NCI-H524 (cell line): ENCODE results near the gene EIF6.

ENCODE experiments used
- DNase-seq, 2 experiments: peaks; one replicate each; lab custom pipeline; 2025; lab: John Stamatoyannopoulos, UW

The EIF6 gene

GRCh38 chr20:35293303-35294292 is 9.0 kb upstream of the EIF6 start:
- no peak for DNase-seq

DNA sequence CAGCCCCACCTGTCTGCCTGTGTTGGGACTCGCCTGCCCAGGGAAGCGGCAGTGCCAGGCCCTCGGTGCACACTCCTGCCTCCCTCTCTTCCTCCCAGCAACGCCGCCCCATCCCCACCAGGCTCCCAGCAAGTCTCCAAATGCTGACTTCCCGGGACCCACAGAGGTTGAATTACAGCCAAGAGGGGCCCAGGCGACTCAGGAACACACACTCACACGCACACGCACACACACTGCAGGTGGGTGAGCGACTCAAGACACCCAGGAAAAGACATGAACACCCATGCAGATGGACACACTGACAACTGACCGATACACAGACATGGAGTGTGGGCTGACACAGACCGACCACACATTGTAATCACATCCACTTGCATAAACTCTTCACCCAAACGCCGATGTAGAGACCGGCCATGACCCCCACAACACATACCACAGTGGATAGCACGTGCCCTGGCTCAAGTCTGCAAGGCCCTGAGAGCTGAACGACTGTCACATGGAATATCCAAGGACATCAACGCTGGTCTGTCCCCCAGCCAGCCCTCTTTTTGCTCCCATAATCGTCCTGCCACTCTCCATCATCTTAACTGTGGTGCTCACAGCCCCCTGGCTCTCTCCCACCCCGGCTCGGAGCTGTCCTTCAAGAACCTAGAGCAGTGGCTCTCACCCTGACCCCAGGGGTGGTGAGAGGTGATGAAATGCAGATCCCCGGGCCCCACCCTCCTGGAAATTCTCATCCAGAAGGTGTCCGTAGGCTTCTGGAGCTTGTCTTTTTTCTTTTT is 8.1 kb upstream of the EIF6 start:
- DNase-seq, result no peak

GRCh38 chr20:35291654-35292503 is 7.3 kb upstream of the EIF6 start, which contains the start of gene FAM83C:
Gene FAM83C, minus strand, starts transcription at chr20:35292425. Its CDS starts 121 bp downstream, at chr20:35292304.
- no peak for DNase-seq

DNA sequence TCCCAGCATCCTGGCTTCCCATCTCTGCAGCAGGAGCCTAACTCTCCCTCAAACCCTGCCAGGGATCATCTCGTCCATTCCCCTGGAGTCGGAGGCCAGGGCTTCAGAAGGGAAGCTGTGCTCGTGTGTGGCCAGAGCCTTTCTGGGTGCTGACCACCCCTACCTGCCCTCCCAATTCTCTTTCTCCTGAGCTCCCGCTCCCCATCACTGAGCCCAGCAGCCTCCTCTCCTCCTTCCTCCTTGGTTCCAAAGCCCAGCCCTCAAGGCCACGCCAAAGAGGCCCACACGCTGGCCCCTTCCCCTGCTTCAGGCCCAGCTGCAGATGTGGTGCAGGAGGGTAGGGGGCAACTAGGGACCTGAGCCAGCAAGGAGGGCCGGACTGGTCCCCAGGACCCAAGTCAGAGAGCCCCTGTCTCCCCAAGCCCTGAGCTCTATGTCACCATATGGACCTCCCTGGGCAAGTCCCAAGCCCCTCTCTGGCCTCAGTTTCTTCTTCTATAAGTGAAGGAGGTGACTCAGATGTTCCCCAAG is 6.4 kb upstream of the EIF6 start:
- DNase-seq, result no peak

GRCh38 chr20:35290186-35290886 is 5.8 kb upstream of the EIF6 start:
- no peak for DNase-seq

- DNase-seq, result no peak
Observed at GRCh38 chr20:35288325-35289060, 3.9 kb upstream of the EIF6 start.

GRCh38 chr20:35287509-35288324 is 3.1 kb upstream of the EIF6 start:
- DNase-seq, result no peak

DNA sequence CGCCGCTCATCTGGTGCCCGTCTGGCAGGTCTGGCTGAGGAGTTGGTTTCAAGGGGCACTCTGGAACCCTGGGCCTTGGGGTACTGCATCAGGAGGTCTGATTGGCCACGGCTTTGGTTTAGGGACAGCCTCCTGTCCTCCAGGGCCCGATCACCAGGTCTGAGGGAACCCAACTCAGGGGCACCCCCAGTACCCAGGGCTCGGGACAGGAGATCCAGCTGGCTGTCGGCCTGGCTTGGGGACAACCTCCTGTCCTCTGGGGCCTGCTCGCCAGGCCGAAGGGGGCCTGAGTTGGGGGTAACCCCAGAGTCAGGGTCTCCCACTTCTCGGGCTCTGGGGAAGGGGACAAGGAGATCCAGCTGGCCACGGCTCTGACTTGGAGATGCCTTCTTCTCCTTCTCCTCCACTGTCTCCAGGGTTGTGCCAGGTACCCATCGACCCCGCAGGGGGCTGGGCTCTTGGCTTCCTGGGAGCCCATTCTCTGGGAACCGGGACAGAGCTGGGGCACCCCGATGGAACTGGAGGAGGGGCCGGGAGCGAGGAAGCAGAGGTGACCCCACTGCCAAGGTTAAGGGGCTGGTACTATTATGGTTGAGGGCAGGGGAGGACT is 2.4 kb upstream of the EIF6 start:
- DNase-seq, result no peak

DNA sequence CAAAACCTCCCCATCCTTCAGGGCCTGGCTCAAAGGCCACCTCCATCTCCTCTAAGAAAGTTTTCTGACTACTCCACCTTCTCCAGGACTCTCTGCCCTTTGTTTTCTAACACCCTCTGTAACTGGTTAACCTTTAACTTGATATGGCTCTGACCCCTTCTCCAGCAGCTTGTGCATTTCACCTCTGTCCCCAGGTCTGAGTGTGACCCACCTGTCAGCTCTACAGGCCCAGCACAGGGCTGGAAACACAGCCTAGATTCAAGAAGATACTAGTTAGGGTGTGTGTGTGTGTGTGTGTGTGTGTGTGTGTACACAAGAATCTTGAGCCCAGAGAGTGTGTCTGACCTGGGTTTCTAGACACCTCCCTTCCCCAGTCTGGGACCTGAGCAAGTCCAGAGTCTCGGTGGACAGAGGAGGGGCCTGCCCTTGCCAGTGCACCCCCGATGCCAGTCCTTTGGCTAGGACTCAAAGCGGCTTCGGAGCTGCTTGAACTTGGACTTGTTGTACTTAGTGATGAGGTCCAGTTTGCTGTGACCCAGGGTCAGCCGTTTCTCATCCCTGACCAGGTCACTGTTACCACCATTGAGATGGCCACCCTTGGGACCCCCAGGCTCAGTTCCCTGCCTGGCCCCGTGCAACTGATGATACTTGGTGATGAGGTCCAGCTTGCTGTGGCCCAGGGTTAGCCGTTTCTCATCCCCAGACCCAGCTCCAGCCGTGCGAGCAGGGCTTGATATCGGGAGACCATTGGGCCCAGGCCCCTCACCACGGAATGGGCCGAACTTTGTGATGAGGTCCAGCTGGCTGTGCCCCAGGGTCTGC is 1.7 kb upstream of the EIF6 start:
- no peak for DNase-seq

GRCh38 chr20:35285806-35286076 is 1.2 kb upstream of the EIF6 start:
- DNase-seq, result no peak

- no peak for DNase-seq
Observed at GRCh38 chr20:35284992-35285805, 627 bp upstream of the EIF6 start.

- DNase-seq, result no peak
Observed at GRCh38 chr20:35283441-35284266, 918 bp downstream of the EIF6 start.

- DNase-seq, result no peak
Observed at GRCh38 chr20:35281506-35282101, 3.0 kb downstream of the EIF6 start.

DNA sequence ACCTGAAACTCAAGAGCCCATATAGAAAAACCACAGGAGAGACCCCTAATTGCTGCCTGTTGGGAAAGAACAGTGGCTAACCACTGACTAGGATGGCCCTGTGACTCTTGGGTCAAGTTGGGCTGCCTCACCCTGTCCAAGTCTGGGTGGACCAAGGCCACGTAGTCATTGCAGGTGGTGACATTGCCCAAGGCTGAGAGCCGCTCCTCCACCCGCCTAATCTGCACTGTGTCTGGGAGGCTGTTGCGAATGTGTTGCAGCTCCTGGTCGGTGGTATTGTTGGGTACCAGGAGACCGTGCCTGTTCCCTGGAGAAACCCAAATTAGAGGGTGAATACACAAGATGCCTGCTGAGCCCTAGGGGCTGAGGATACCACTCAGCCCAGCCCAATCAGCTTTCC is 4.0 kb downstream of the EIF6 start:
- no peak for DNase-seq

- DNase-seq, result no peak
Observed at GRCh38 chr20:35279533-35280174, 4.9 kb downstream of the EIF6 start.

DNA sequence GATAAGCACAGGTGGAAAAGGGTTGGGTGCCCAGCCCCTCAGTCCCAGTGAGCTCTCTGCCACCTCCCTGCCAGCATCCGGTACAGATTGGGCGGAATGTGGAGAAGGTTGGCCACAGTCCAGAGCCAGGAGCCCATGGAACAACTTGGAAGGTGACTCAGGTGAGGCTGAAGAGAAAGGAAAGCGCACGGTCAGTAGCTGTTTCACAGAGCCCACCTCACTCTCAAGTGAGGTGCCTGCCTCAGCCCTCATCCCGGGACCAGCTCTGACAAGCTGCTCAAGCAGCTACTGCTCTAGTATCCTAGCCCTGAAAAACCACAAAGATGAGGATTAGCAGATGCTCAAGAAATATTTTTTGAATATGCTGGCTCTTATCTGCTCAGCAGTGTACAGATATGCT is 5.5 kb downstream of the EIF6 start:
- no peak for DNase-seq
